Glomerular visceral epithelial cell (primary cell): ENCODE data around the gene HRC.
A peak's percentile ranks its signal among the peaks of the same experiment; 100 is the strongest.
"Not testable (repeated sequence)": the region's sequence is repeated elsewhere in the genome, so short reads cannot be mapped to it uniquely, and the experiment has no call there.

ENCODE experiments used
- DNase-seq: peaks from one replicate; pipeline ENCODE4 v3.0.0-alpha.2; 2016; ENCODE audit errors: extremely low spot score

HRC gene

GRCh38 chr19:49135686-49136085 is 19.5 kb downstream of the HRC start:
- no peak for DNase-seq

- DNase-seq, result no peak
Observed at GRCh38 chr19:49133621-49134454, 21.4 kb downstream of the HRC start.

- no peak for DNase-seq
Observed at GRCh38 chr19:49132974-49133609, 22.1 kb downstream of the HRC start.

- DNase-seq, result no peak
Observed at GRCh38 chr19:49130325-49130724, 24.9 kb downstream of the HRC start.

GRCh38 chr19:49129238-49129583 is 26.0 kb downstream of the HRC start:
- no peak for DNase-seq

GRCh38 chr19:49128545-49129237 is 26.5 kb downstream of the HRC start:
- no peak for DNase-seq

GRCh38 chr19:49127674-49128544 is 27.3 kb downstream of the HRC start:
- DNase-seq, result peak; percentile 99

GRCh38 chr19:49127225-49127624 is 28.0 kb downstream of the HRC start:
- DNase-seq, result not testable (repeated sequence)

GRCh38 chr19:49126575-49126974 is 28.6 kb downstream of the HRC start:
- no peak for DNase-seq

GRCh38 chr19:49125025-49125731 is 30.0 kb downstream of the HRC start:
- DNase-seq, result no peak

GRCh38 chr19:49123285-49123684 is 31.9 kb downstream of the HRC start:
- DNase-seq, result not testable (repeated sequence)

- not testable (repeated sequence) for DNase-seq
Observed at GRCh38 chr19:49121841-49122240, 33.4 kb downstream of the HRC start.

- no peak for DNase-seq
Observed at GRCh38 chr19:49120868-49121267, 34.3 kb downstream of the HRC start.

GRCh38 chr19:49120325-49120683 is 34.9 kb downstream of the HRC start:
- no peak for DNase-seq

- peak; percentile 61 for DNase-seq
Observed at GRCh38 chr19:49119411-49120324, 35.5 kb downstream of the HRC start, which contains the start of gene PPFIA3. PPFIA3 (plus strand) TSS chr19:49119544; CDS start chr19:49127874, 8,330 bp downstream.

GRCh38 chr19:49118565-49119410 is 36.4 kb downstream of the HRC start, which contains the start of gene C19orf73:
C19orf73 (minus strand) TSS chr19:49119143; CDS start chr19:49119022, 121 bp downstream.
- DNase-seq, result peak; percentile 96

- no peak for DNase-seq
Observed at GRCh38 chr19:49117677-49118564, 37.3 kb downstream of the HRC start.

GRCh38 chr19:49116544-49116943 is 38.7 kb downstream of the HRC start:
- no peak for DNase-seq
